ENCODE data around the gene OVAAL. TPM values are rescaled to one million over a fixed set of nuclear protein-coding genes. Genes with fewer than 3 reads are reported as not detected.

Gene OVAAL
- total and polyA plus RNA-seq, 9 of the 15 experiments (the other 6 are each of a cell fraction or from before 2014, with no cell fraction given), result 0.04 to 0.18 (median 0.08) TPM; not detected in 4

DNA sequence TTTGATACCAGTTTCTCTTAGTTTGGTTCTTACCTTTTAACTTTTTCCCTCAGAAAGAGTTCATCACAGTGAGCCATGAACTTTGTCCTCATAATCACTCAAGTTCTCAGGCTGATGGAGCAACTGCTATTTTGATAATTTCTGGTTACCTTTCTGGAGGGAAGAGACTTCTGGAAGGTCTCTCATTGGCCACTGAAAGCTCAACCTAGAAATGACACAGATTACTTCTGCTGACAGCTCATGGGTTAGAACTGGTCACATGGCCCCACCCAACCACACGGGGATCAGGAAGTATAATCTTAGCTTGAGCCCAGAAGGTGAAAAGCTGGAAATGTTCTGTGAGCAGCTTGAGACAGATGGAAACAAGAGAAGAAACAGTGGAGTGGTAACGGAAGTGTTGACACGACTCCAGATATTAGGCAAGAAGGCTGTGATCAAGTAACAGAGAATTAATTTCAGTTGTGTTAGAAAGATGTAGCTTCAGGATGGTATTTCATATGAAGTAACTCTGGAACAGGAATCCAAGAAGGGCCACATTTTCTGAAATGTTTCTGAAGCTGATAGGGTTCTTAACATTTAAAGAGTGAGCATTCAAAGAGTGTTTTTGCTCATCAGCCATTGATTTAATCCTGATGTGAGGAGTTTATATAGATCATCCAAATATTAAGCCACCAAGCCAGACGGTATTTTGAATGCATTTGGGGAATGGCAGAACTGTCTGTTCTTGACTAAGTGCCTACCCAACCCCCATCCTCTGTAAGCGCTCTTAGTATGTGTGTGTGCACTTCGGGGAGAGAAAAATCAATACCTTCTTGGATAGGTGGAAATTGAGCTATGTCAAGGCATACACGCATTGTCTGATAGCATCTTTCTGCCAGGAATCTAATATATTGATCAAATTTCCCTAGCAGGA, 51.1 kb downstream of the OVAAL start (continued):
- TF ChIP-seq, protein P1, sequence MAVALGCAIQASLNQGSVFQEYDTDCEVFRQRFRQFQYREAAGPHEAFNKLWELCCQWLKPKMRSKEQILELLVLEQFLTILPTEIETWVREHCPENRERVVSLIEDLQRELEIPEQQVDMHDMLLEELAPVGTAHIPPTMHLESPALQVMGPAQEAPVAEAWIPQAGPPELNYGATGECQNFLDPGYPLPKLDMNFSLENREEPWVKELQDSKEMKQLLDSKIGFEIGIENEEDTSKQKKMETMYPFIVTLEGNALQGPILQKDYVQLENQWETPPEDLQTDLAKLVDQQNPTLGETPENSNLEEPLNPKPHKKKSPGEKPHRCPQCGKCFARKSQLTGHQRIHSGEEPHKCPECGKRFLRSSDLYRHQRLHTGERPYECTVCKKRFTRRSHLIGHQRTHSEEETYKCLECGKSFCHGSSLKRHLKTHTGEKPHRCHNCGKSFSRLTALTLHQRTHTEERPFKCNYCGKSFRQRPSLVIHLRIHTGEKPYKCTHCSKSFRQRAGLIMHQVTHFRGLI (CRISPR knock-in tag; IDR thresholded peaks at IDR 0.05), result peak; percentile 21; the same call in 1 of the 2 replicates
- TF ChIP-seq, protein P2, sequence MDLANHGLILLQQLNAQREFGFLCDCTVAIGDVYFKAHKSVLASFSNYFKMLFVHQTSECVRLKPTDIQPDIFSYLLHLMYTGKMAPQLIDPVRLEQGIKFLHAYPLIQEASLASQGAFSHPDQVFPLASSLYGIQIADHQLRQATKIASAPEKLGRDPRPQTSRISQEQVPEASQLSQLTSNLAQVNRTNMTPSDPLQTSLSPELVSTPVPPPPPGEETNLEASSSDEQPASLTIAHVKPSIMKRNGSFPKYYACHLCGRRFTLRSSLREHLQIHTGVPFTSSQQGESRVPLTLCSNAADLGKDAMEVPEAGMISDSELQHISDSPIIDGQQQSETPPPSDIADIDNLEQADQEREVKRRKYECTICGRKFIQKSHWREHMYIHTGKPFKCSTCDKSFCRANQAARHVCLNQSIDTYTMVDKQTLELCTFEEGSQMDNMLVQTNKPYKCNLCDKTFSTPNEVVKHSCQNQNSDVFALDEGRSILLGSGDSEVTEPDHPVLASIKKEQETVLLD (IDR thresholded peaks at IDR 0.05), result no peak
- TF ChIP-seq TBP (optimal IDR thresholded peaks at IDR 0.05; ENCODE audit: low read depth, low read length) (peak; percentile 62), CBX8 (IDR thresholded peaks at IDR 0.05; ENCODE audit: borderline replicate concordance, extremely low read depth, low read depth, low read length, poor library complexity, severe bottlenecking) (no peak), SRSF9 (IDR thresholded peaks at IDR 0.05; ENCODE audit: borderline replicate concordance, low read depth, low read length) (no peak), ZNF263 (CRISPR knock-in tag; IDR thresholded peaks at IDR 0.05; ENCODE audit: borderline replicate concordance) (no peak), ETV1 (tag; conservative IDR thresholded peaks at IDR 0.05; ENCODE audit: low read depth) (no peak; the same call in 1 of the 2 replicates), ZNF764 (CRISPR knock-in tag; IDR thresholded peaks at IDR 0.05; ENCODE audit: low read depth) (0 out of 2 replicates have a peak, but pooled peaks have one; percentile 41), ZNF3 (CRISPR knock-in tag; IDR thresholded peaks at IDR 0.05) (no peak), SIX5 (IDR thresholded peaks at IDR 0.05; ENCODE audit: borderline replicate concordance in 1 of 2, insufficient read depth in 1 of 2, low read depth in 1 of 2, low read length in 2 of 2) (0 out of 4 replicates have a peak, but pooled peaks of 1 of the 2 experiments have one; percentile 16)
- TF ChIP-seq, protein P3, sequence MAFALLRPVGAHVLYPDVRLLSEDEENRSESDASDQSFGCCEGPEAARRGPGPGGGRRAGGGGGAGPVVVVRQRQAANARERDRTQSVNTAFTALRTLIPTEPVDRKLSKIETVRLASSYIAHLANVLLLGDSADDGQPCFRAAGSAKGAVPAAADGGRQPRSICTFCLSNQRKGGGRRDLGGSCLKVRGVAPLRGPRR (CRISPR knock-in tag; IDR thresholded peaks at IDR 0.05), result no peak
- TF ChIP-seq, protein P4, sequence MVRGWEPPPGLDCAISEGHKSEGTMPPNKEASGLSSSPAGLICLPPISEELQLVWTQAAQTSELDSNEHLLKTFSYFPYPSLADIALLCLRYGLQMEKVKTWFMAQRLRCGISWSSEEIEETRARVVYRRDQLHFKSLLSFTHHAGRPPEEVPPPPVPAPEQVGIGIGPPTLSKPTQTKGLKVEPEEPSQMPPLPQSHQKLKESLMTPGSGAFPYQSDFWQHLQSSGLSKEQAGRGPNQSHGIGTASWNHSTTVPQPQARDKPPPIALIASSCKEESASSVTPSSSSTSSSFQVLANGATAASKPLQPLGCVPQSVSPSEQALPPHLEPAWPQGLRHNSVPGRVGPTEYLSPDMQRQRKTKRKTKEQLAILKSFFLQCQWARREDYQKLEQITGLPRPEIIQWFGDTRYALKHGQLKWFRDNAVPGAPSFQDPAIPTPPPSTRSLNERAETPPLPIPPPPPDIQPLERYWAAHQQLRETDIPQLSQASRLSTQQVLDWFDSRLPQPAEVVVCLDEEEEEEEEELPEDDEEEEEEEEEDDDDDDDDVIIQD (CRISPR knock-in tag; IDR thresholded peaks at IDR 0.05), result no peak
- TF ChIP-seq, protein P5, sequence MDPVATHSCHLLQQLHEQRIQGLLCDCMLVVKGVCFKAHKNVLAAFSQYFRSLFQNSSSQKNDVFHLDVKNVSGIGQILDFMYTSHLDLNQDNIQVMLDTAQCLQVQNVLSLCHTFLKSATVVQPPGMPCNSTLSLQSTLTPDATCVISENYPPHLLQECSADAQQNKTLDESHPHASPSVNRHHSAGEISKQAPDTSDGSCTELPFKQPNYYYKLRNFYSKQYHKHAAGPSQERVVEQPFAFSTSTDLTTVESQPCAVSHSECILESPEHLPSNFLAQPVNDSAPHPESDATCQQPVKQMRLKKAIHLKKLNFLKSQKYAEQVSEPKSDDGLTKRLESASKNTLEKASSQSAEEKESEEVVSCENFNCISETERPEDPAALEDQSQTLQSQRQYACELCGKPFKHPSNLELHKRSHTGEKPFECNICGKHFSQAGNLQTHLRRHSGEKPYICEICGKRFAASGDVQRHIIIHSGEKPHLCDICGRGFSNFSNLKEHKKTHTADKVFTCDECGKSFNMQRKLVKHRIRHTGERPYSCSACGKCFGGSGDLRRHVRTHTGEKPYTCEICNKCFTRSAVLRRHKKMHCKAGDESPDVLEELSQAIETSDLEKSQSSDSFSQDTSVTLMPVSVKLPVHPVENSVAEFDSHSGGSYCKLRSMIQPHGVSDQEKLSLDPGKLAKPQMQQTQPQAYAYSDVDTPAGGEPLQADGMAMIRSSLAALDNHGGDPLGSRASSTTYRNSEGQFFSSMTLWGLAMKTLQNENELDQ (CRISPR knock-in tag; IDR thresholded peaks at IDR 0.05; ENCODE audit: borderline replicate concordance), result no peak
- TF ChIP-seq, protein P6, sequence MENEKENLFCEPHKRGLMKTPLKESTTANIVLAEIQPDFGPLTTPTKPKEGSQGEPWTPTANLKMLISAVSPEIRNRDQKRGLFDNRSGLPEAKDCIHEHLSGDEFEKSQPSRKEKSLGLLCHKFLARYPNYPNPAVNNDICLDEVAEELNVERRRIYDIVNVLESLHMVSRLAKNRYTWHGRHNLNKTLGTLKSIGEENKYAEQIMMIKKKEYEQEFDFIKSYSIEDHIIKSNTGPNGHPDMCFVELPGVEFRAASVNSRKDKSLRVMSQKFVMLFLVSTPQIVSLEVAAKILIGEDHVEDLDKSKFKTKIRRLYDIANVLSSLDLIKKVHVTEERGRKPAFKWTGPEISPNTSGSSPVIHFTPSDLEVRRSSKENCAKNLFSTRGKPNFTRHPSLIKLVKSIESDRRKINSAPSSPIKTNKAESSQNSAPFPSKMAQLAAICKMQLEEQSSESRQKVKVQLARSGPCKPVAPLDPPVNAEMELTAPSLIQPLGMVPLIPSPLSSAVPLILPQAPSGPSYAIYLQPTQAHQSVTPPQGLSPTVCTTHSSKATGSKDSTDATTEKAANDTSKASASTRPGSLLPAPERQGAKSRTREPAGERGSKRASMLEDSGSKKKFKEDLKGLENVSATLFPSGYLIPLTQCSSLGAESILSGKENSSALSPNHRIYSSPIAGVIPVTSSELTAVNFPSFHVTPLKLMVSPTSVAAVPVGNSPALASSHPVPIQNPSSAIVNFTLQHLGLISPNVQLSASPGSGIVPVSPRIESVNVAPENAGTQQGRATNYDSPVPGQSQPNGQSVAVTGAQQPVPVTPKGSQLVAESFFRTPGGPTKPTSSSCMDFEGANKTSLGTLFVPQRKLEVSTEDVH (IDR thresholded peaks at IDR 0.05; ENCODE audit: low read depth, partially characterized antibody), result no peak
